8988T (cell line): Measurements from ENCODE around the gene SBK3.
"Not testable (repeated sequence)": the region's sequence is repeated elsewhere in the genome, so short reads cannot be mapped to it uniquely, and the experiment has no call there.

Experiments
- DNase-seq: peaks from one replicate; pipeline ENCODE4 v3.0.0; 2011

Gene SBK3

GRCh38 chr19:55508120-55508519 lies 37.2 kb downstream of the SBK3 start:
- no peak for DNase-seq

- DNase-seq = no peak
Measured at GRCh38 chr19:55504981-55505380, 40.4 kb downstream of the SBK3 start.

GRCh38 chr19:55504252-55504603 lies 41.1 kb downstream of the SBK3 start:
- DNase-seq = no peak

- DNase-seq = peak; percentile 87
Measured at GRCh38 chr19:55503502-55504251, 41.7 kb downstream of the SBK3 start.

GRCh38 chr19:55503157-55503501 lies 42.2 kb downstream of the SBK3 start:
- no peak for DNase-seq

- no peak for DNase-seq
Measured at GRCh38 chr19:55502197-55502952, 43.0 kb downstream of the SBK3 start.

- no peak for DNase-seq
Measured at GRCh38 chr19:55500368-55500952, 44.9 kb downstream of the SBK3 start.

- DNase-seq = no peak
Measured at GRCh38 chr19:55498246-55498840, 47.0 kb downstream of the SBK3 start.

- DNase-seq = no peak
Measured at GRCh38 chr19:55497763-55498162, 47.6 kb downstream of the SBK3 start.

- not testable (repeated sequence) for DNase-seq
Measured at GRCh38 chr19:55496820-55497219, 48.5 kb downstream of the SBK3 start.

- no peak for DNase-seq
Measured at GRCh38 chr19:55495646-55496349, 49.5 kb downstream of the SBK3 start.

- DNase-seq = no peak
Measured at GRCh38 chr19:55494172-55494761, 51.1 kb downstream of the SBK3 start.

- DNase-seq = no peak
Measured at GRCh38 chr19:55493645-55494171, 51.6 kb downstream of the SBK3 start.

- no peak for DNase-seq
Measured at GRCh38 chr19:55493052-55493644, 52.2 kb downstream of the SBK3 start.

- DNase-seq = no peak
Measured at GRCh38 chr19:55492362-55492944, 52.9 kb downstream of the SBK3 start.

- no peak for DNase-seq
Measured at GRCh38 chr19:55491546-55492360, 53.6 kb downstream of the SBK3 start.
